Bone marrow (tissue), 2 donors: ENCODE measurements around the gene REPS1.
A peak's percentile ranks its signal among the peaks of the same experiment; 100 is the strongest.
"Not testable (repeated sequence)": the region's sequence is repeated elsewhere in the genome, so short reads cannot be mapped to it uniquely, and the experiment has no call there.

Source experiments
- DNase-seq, 2 donors: peaks; one replicate each; lab custom pipeline; 2025; lab: John Stamatoyannopoulos, UW

The REPS1 gene

GRCh38 chr6:138971601-138972000 lies 16.5 kb downstream of the REPS1 start:
- DNase-seq, result no peak

GRCh38 chr6:138970856-138971425 lies 17.1 kb downstream of the REPS1 start:
- DNase-seq, result no peak

- DNase-seq, result no peak
These were observed 17.9 kb downstream of the REPS1 start for GRCh38 chr6:138970159-138970558.

- no peak for DNase-seq
These were observed 21.2 kb downstream of the REPS1 start for GRCh38 chr6:138966870-138967269.

- DNase-seq, result no peak
These were observed 22.1 kb downstream of the REPS1 start for GRCh38 chr6:138965971-138966370.

- DNase-seq, result no peak
These were observed 22.7 kb downstream of the REPS1 start for GRCh38 chr6:138965291-138965874.

GRCh38 chr6:138964012-138964411 lies 24.0 kb downstream of the REPS1 start:
- no peak for DNase-seq

- DNase-seq, result no peak
These were observed 24.5 kb downstream of the REPS1 start for GRCh38 chr6:138963531-138963930.

- no peak for DNase-seq
These were observed 24.9 kb downstream of the REPS1 start for GRCh38 chr6:138963119-138963518.

- no peak for DNase-seq
These were observed 28.5 kb downstream of the REPS1 start for GRCh38 chr6:138959521-138959920.

- no peak for DNase-seq
These were observed 29.5 kb downstream of the REPS1 start for GRCh38 chr6:138958595-138958994.

GRCh38 chr6:138957903-138958302 lies 30.1 kb downstream of the REPS1 start:
- no peak for DNase-seq

- DNase-seq, result peak in 1 of 2 donors; percentile 14
These were observed 30.6 kb downstream of the REPS1 start for GRCh38 chr6:138957484-138957883.

- DNase-seq, result no peak
These were observed 31.7 kb downstream of the REPS1 start for GRCh38 chr6:138956244-138956924.

GRCh38 chr6:138955262-138955661 lies 32.8 kb downstream of the REPS1 start:
- no peak for DNase-seq

GRCh38 chr6:138953451-138953850 lies 34.6 kb downstream of the REPS1 start:
- DNase-seq, result peak in 1 of 2 donors; percentile 19

- DNase-seq, result no peak
These were observed 39.4 kb downstream of the REPS1 start for GRCh38 chr6:138948546-138949179.

GRCh38 chr6:138948004-138948403 lies 40.0 kb downstream of the REPS1 start:
- no peak for DNase-seq

- no peak for DNase-seq
These were observed 42.7 kb downstream of the REPS1 start for GRCh38 chr6:138945354-138945753.

- no peak for DNase-seq
These were observed 43.6 kb downstream of the REPS1 start for GRCh38 chr6:138944412-138944811.

GRCh38 chr6:138943089-138943625 lies 44.9 kb downstream of the REPS1 start:
- no peak for DNase-seq

- not testable (repeated sequence) for DNase-seq
These were observed 51.2 kb downstream of the REPS1 start for GRCh38 chr6:138936873-138937272.

- no peak for DNase-seq
These were observed 56.4 kb downstream of the REPS1 start for GRCh38 chr6:138931660-138932059.
